ENCODE results near the gene KSR1.

The KSR1 gene

DNA sequence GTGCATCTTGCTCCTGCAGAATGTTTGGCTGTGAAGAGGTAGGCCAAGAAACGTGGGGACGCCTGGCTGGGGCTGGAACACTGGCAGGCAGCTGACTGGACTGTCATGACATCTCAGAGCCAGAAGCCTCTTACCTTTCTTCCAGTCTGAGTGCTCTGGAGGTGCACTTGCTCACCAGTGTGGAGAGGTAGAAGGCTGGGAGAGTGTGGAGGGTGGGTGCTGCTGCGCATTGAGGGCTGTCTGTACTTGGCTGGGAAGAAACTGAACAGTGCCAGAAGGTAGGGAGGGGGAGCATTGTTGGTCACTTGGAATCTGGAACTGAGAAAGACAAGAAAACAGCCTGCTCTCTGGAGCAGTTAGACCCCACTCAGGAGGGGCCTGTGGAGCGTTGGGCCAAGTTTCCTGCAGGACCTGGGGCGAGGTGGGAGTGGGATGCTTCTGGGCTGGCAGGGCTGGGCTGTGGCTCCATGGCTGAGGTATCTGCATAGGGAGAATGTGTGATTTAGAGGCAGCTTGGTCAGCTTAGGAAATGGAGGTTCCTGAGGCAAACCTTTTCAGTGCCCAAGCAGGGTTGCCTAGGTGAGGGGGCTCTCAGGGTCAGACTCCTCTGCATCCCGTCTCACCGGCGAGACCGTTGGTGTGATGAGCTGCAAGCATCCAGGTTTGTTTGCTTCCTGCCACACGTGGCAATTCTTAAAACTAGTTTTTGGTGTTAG, 55.1 kb downstream of the KSR1 start:
- H3K4me3 ChIP-seq (ENCODE audit: low read depth, low read length): no peak overlapping the region
- no peak for DNase-seq (ENCODE audit: low read depth)
- TF ChIP-seq, protein P1, sequence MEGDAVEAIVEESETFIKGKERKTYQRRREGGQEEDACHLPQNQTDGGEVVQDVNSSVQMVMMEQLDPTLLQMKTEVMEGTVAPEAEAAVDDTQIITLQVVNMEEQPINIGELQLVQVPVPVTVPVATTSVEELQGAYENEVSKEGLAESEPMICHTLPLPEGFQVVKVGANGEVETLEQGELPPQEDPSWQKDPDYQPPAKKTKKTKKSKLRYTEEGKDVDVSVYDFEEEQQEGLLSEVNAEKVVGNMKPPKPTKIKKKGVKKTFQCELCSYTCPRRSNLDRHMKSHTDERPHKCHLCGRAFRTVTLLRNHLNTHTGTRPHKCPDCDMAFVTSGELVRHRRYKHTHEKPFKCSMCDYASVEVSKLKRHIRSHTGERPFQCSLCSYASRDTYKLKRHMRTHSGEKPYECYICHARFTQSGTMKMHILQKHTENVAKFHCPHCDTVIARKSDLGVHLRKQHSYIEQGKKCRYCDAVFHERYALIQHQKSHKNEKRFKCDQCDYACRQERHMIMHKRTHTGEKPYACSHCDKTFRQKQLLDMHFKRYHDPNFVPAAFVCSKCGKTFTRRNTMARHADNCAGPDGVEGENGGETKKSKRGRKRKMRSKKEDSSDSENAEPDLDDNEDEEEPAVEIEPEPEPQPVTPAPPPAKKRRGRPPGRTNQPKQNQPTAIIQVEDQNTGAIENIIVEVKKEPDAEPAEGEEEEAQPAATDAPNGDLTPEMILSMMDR (IDR thresholded peaks at IDR 0.05; ENCODE audit: control insufficient read depth, extremely low read depth, insufficient read depth): no peak

GRCh38 chr17:27512031-27512430, 55.8 kb downstream of the KSR1 start:
- DNase-seq (ENCODE audit: low read depth): no peak
- TF ChIP-seq, protein P1 (IDR thresholded peaks at IDR 0.05; ENCODE audit: control insufficient read depth, extremely low read depth, insufficient read depth): no peak
- H3K4me3 ChIP-seq (ENCODE audit: low read depth, low read length): no peak overlapping the region

DNA sequence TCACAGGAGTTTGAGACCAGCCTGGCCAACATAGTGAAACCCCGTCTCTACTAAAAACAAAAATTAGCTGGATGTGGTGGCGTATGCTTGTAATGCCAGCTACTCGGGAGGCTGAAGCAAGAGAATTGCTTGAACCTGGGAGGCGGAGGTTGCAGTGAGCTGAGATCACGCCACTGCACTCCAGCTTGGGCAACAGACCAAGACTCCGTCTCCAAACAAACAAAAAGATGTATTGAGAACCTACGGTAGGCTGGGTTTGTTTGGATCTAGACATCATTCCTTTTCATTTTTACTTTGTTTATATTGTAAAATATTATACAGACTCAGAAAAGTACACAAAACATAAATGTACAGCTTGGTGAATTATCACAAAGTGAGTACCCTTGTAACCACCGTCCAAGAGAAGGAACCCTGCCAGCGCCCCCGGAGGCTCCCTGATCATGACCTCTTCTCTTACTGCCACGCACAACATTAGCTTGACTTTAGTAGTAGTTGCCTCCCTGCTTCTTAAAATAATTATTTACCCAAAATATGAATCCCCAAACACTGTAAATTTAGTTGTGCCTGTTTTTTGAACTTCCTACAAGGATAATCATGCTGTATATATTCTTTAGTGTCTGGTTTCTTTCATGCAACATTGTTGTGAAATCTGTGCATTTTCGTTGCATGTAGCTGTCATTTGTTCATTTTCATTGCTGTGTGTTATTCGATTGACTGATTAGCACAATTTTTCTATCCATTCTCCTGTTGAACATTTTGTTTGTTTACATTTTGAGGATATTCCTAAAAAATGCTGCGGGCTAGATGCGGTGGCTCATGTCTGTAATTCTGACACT, 56.5 kb downstream of the KSR1 start:
- DNase-seq (ENCODE audit: low read depth): no peak
- TF ChIP-seq, protein P1 (IDR thresholded peaks at IDR 0.05; ENCODE audit: control insufficient read depth, extremely low read depth, insufficient read depth): no peak
- no peak overlapping the region for H3K4me3 ChIP-seq (ENCODE audit: low read depth, low read length)

GRCh38 chr17:27513849-27514248, 57.6 kb downstream of the KSR1 start:
- H3K4me3 ChIP-seq (ENCODE audit: low read depth, low read length): no peak overlapping the region
- TF ChIP-seq, protein P1 (IDR thresholded peaks at IDR 0.05; ENCODE audit: control insufficient read depth, extremely low read depth, insufficient read depth): no peak
- DNase-seq (ENCODE audit: low read depth): no peak

DNA sequence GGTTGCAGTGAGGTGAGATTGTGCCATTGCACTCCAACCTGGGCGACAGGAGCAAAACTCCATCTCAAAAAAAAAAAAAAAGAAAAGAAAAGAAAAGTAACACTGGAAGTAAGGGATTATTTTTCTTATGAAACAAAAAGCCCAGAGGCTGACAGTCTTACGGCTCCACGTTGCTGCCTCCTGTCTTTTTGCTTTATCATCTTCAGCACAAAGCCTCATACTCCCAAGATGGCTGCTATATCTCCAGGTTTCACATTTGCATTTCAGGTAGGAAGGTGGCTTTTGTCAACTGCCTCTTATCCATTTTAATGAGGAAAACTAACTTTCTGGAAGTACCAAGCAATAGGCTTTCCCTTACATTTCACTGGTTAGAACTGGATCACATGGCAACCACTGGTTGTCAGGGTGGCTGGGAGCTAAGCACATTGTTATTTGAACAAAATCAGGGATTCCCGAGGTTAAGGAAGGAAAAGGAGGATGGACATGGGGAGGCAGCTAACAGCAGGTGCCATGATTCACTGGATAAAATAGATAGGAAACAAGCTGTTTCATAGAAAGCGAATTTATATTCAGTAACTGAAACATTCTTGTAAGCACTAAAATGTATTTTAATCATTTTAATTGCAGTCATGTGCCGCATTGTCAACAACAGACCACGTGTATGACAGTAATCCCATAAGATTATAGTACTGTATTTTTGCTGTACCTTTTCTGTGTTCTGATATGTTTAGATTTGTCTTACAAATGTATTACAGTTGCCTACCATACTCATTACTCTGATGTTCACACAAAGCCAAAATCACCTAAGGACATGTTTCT, 58.6 kb downstream of the KSR1 start:
- DNase-seq (ENCODE audit: low read depth): no peak
- H3K4me3 ChIP-seq (ENCODE audit: low read depth, low read length): no peak overlapping the region
- TF ChIP-seq, protein P1 (IDR thresholded peaks at IDR 0.05; ENCODE audit: control insufficient read depth, extremely low read depth, insufficient read depth): no peak

DNA sequence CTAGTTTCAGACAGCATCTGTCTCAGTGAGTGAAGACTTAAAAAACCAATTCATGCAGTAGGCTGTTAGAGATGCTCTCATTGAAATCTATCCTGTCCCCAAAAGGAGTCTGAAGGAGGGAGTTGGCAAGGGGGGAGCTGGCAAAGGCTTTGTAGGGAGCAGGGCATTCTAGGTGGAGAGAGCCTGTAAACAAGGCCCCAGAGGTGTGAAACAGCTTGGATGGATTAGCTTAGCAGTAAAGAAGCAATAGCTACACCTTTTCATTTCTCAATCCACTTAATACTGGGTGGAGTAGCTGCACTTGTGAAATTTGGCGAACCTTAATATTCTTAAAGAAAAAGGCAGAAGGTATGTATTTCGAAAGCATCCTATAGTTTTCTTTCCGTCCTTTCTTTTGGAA, 61.8 kb downstream of the KSR1 start:
- DNase-seq (ENCODE audit: low read depth): no peak
- TF ChIP-seq, protein P1 (IDR thresholded peaks at IDR 0.05; ENCODE audit: control insufficient read depth, extremely low read depth, insufficient read depth): no peak
- H3K4me3 ChIP-seq (ENCODE audit: low read depth, low read length): no peak overlapping the region
